ENCODE measurements around the gene MIGA1.
"Not testable (repeated sequence)": the region's sequence is repeated elsewhere in the genome, so short reads cannot be mapped to it uniquely, and the experiment has no call there.

MIGA1 gene

GRCh38 chr1:77802026-77802425 lies 22.6 kb downstream of the MIGA1 start:
- DNase-seq = no peak

DNA sequence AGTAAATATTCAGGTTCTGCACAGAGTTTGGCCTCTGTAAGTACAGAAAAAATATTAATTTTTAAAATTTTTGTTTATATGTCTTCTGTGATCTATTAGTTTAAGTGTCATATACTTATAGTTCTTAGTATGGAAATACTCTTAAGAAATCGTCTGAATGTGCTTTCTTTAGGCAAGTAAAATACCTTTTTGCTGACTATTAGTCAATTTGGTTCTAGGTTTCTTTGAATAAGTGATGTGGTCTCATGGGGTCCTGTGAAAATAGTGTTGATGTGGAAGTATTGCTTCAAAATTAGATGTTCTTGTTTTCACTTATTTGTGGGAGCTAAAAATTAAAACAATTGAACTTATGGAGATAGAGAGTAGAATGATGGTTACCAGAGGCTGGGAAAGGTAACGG lies 23.9 kb downstream of the MIGA1 start:
- DNase-seq = no peak

GRCh38 chr1:77809787-77810462 lies 30.5 kb downstream of the MIGA1 start:
- not testable (repeated sequence) for DNase-seq

DNA sequence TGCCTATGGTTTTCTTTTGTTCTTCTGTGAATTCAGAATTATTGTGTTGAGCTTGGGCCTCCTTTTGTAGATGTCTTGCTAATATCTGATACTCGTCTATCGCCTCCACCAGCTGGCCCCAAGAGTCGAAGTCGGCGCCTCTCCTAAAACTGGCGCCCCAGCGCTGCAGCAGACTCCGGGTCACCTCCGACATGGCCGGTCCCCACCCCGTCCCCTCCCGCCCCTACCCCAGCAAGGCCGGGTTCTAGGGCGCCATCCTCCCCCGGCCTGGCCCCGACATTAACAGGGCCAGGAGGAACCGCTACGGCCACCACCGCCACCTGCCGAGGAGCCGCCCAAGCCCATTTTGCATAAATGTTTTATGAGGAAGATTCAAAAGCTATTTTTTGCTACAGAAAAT lies 32.1 kb downstream of the MIGA1 start:
- not testable (repeated sequence) for DNase-seq

- no peak for DNase-seq
Observed at GRCh38 chr1:77817368-77818209, 38.1 kb downstream of the MIGA1 start.

DNA sequence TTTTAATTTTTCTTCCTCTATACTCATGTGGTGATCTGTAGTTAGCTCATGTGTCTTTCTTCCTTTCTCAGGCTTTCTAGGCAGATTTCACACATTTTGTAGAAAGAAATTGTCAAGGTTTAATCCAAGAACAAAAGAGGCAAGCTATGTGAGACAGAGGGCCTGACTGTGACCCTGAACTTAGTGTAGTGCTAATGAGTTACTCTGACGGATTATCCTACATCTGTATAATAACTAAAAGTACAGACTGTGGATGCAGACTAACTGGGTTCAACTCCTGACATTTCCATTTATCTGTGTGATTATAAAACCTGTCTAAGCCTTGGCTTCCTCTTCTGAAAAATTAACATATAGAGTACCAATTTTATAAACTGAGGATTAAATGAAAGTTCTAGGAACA lies 40.7 kb downstream of the MIGA1 start:
- DNase-seq = no peak

- no peak for DNase-seq
Observed at GRCh38 chr1:77824079-77824478, 44.6 kb downstream of the MIGA1 start.

- DNase-seq = no peak
Observed at GRCh38 chr1:77824694-77825093, 45.2 kb downstream of the MIGA1 start.

GRCh38 chr1:77825131-77825709 lies 45.8 kb downstream of the MIGA1 start:
- DNase-seq = peak; percentile 48

GRCh38 chr1:77826851-77827250 lies 47.4 kb downstream of the MIGA1 start:
- not testable (repeated sequence) for DNase-seq

- DNase-seq = no peak
Observed at GRCh38 chr1:77828098-77828497, 48.6 kb downstream of the MIGA1 start.

GRCh38 chr1:77829851-77830250 lies 50.4 kb downstream of the MIGA1 start:
- no peak for DNase-seq

- DNase-seq = no peak
Observed at GRCh38 chr1:77830946-77831345, 51.5 kb downstream of the MIGA1 start.

DNA sequence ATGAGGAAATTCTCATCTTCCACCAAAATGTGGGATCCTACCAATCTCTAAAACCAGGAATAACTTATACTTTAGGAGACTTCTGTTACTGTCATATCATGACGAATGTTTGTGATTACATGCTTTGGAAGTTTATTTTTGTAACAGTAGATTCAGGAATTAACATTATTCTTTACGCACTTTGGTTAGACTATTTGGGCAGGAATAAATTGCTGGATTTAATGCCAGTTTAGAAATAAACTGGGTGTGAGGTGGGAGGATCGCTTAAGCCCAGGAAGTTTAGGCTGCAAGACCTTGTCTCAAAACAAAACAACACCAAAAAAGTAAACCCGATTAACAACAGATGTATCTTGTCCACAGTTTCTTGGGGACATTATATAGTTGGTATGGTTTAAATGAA lies 52.1 kb downstream of the MIGA1 start:
- no peak for DNase-seq

GRCh38 chr1:77831976-77832711 lies 52.7 kb downstream of the MIGA1 start:
- no peak for DNase-seq

- no peak for DNase-seq
Observed at GRCh38 chr1:77832901-77833300, 53.5 kb downstream of the MIGA1 start.

GRCh38 chr1:77833521-77834100 lies 54.2 kb downstream of the MIGA1 start:
- no peak for DNase-seq

GRCh38 chr1:77834771-77835334 lies 55.4 kb downstream of the MIGA1 start:
- peak; percentile 8 for DNase-seq

DNA sequence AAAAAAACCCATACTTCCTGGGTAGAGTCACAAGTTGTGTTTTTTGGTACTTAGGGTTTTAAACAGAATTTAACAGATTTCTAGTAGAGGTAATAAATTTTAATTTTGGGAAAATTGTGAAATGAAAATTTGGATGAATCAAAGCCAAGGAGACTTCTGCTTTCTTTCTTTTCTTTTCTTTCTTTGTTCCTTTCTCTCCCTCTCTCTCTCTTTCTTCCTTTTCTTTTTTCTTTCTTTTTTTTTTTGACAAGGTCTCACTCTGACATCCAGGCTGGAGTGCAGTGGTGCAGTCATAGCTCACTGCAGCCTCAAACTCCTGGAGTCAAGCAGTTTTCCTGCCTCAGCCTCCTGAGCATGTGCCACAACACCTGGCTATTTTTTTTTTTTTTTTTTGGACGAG lies 62.1 kb downstream of the MIGA1 start:
- DNase-seq = no peak

DNA sequence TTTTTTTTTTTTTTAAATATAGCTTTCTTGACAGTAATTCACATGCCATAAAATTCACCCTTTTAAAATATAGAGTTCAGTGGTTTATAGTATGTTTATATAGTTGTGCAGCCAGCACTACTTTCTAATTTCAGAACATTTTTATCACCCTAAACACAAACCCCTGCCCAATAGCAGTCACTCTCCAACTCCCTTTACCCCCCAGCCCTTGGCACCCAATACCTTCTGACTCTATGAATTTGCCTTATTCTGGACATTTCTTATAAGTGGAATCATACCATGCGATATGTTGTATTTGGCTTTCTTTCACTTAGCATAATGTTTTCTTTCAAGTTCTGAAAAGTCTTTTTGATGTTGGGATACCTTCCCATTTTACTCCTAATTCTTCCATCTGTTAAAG lies 66.5 kb downstream of the MIGA1 start:
- no peak for DNase-seq

DNA sequence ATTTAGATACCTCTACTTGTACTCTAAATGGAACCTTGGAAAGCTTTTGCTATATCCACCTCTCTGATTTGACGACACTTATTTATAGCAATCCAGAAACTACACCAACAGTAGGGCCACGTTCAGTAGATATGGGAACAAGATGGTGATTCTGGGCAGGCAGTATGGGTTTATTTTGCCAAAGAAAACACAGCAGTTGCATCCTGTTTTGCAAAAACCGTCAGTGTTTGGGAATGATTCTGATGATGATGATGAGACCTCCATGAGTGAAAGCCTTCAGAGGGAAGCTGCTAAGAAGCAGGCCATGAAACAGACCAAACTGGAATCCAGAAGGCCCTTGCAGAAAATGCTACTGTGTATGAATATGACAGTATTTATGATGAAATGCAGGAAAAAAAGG lies 67.5 kb downstream of the MIGA1 start:
- no peak for DNase-seq

DNA sequence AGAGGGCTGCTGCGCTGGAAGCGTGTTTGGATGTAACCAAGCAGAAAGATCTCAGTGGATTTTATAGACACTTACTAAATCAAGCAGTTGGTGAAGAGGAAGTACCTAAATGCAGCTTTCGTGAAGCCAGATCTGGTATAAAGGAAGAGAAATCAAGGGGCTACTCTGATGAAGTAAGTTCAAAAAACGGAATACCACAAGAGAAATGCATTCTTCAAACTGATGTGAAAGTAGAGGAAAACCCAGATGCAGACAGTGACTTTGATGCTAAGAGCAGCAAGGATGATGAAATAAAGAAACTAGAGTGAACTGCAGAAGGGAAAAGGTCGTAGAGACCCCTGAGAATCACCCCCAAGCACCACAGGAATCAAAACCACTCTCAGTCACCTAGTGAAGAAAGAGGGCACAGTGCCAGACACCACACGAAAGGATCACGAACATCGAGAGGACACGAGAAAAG lies 68.2 kb downstream of the MIGA1 start:
- no peak for DNase-seq

DNA sequence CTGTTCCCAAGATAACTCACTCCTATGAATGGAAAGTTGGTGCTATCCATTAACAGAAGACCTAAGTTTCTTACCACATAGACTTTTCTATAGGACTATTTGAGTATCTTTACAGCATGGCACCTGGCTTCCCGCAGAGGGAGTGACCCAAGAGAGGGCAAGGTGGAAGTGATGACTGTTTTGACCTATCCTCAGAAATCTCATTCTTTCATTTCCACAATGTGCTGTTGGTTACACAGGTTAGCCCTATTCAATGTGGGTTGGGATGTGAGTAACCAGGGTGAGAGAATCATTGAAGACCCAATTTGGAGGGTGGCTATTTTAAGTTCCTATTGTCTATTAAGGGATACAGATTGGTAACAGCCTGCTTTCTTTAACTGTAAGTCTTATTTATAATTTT lies 70.6 kb downstream of the MIGA1 start:
- DNase-seq = no peak

Data from NCI-H774 (cell line).